Fibroblast of gingiva (primary cell): ENCODE data around the gene CHRNA5.

Experiments used
- DNase-seq: peaks from one replicate; pipeline ENCODE4 v3.0.0-alpha.2; 2011; ENCODE audit warnings: low read depth

CHRNA5 gene

DNA sequence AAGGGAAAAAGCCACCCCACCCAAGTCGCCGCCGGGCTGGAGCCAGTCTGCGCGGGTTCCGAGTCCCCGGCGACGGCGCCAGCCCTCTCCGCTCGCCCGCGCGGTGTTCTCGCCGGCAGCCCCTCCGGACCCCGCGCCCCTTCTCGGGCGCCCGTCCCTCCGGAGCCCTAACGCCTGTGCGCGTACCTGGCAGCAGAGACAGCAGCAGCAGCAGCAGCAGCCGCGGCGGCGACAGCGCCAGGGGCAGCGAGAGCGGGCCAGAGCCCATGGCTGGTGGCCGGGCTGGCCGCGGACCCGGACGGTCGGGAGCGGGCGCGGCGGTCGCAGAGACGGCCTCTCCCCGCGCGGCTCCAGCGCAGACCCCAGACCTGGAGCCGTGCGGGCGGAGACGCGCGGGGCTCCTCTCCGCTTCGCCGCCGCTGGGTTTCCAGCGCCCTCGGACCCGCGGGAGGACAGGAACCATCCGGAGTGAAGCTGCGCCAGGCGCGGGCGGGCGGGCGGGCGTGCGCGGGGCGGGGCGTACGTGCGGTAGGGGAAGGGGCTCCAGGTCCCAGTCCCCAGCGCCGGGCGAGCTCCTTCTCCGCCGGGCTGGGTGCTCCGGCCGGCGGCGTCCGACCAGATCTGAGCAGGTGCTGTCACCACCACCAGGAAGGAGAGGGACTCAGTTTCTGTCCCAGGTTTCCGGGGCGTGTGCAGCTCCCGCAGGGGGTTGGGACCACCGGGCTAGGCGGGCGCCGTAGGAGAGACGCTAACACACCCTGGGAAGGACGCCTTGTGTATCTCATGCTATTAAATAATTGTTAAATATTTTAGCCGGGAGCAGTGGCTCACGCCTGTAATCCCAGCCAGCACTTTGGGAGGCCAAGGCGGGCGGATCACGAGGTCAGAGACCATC is 55.5 kb downstream of the CHRNA5 start, which contains the start of gene CHRNA3:
Gene CHRNA3 (minus strand): TSS at position 470 of the 895 bp plus-strand sequence. CDS start 202 bp downstream, at position 268.
- no peak for DNase-seq

- DNase-seq: no peak
These were observed 56.6 kb downstream of the CHRNA5 start for GRCh38 chr15:78621810-78622402.

- no peak for DNase-seq
These were observed 58.6 kb downstream of the CHRNA5 start for GRCh38 chr15:78623786-78624497.

DNA sequence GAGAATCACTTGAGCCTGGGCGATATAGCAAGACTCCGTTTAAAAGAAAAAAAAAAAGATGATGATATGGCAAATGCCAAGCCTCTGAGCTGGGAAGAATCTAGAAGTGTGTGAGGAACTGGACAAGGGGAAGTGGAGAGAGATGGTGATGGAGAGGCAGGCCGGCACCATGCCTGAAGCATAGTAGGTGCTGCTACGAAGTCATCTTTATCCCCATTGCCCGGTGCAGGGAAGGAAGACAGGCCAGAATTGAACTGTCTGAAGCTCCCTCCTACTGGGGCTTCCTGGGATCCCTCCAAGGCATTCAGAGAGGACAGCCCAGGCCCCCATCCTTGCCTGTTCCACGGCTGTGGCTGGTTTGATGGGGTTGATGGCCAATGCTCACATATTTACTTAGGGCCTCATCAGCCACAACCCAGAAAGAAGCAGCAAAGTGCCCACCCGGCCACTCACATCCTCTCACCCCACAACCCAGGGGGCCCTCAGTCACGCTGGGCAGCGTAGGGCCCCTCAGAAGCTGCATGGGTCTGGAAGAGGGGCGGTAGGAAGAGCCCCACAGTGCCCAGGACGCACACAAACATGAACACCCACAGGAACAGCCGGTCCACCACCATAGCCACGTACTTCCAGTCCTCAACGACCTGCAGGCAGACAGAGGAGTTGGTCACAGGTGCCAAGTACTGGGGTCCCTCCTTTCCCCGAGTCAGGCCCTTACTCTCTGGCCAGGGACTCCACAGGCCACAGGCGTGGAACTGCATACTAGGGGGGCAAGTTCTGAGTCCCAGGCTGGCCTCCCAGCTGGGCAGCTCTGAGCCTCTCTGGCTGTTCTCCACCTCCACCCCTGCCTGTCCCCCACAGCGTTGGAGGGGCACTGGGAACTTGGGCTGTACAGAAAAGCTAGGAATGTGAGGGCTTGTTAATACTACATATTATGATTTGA is 59.6 kb downstream of the CHRNA5 start:
- DNase-seq: no peak

- no peak for DNase-seq
These were observed 60.4 kb downstream of the CHRNA5 start for GRCh38 chr15:78625606-78626280.

- no peak for DNase-seq
These were observed 61.2 kb downstream of the CHRNA5 start for GRCh38 chr15:78626381-78626995.

GRCh38 chr15:78627348-78627747 is 62.0 kb downstream of the CHRNA5 start:
- no peak for DNase-seq

DNA sequence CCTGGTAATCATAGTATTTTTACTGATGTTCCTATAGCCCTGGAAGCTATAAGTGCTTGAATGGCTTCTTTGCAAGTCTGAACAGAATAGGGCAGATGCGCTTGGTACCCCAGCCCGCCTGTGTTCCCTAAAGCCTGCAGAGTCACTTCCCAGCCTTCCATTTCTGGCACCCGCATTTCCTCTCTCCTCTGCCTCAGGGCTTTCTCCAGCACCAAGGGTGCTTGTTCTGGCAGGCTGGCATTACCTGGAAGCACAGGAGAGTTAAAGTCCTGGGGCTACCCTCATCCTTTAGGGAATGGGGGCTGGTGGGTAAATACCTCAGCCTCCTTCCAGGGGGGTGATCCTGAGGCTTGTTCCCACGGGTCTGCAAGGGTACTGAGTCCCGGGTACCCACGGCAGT is 62.9 kb downstream of the CHRNA5 start:
- no peak for DNase-seq

GRCh38 chr15:78629031-78629715 is 63.9 kb downstream of the CHRNA5 start:
- no peak for DNase-seq

GRCh38 chr15:78629716-78630065 is 64.4 kb downstream of the CHRNA5 start:
- DNase-seq: no peak

GRCh38 chr15:78630886-78631633 is 65.7 kb downstream of the CHRNA5 start:
- no peak for DNase-seq

DNA sequence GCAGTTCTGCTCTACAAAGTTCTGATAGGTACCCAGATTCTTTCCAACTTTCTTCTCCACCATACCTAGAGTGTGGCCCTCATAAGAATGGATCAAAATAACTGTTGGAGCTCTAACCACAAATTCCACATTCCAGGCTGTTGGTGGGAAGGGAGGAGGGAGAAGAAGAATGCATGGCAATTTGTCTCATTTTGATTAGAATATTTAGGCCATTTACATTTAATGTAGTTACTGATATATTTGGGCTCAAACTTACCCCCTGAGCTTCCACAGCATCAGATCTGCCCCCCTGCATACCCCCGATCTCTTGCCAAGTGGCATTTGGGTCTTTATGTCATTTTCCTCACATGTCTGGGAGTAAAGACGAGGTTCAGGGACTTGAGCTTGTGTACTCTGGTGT is 68.0 kb downstream of the CHRNA5 start:
- DNase-seq: no peak

DNA sequence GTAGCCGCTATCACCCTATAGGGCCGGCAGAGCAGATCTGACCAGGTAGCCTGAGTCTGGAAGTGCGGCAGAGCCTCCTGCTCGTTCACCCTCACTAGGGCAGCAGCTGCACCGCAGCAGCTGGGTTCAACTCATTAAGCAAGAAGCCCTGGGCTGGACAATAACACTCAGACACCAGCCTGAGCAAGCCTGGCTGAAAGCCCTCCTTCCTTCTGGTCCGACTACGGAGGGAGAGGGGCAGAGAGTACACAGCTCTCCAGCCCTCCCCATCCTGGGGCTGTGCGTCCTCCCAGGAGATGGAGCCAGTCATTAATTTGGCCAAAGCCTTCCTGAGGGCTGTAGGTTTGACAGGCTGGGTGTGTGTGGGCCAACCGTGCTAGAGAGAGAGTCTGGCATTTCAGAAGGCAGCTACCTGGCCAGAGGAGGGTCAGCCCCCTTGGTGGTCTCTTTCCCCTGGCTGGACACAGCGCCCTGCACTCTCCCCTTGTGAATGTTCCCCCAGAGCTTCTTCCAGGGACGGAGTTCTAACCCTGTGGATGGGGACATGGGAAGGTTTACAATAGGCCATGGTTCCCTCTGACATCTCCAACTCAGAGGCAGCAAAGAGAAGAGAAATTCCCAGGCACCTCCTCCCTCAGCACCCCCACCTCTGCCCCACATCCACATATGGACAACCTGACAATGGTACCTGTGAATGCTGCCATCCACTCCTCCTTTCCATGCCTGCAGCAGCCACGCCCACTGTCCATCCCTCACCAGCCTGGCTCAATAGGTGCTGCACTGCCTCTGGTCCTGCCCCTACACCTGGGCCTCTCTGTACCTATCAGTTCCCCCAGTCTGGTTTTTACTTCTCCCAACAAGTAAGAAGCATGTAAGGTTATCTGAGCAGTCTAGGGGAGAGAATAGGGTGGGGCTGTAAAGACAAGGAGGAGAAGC is 69.2 kb downstream of the CHRNA5 start:
- no peak for DNase-seq

DNA sequence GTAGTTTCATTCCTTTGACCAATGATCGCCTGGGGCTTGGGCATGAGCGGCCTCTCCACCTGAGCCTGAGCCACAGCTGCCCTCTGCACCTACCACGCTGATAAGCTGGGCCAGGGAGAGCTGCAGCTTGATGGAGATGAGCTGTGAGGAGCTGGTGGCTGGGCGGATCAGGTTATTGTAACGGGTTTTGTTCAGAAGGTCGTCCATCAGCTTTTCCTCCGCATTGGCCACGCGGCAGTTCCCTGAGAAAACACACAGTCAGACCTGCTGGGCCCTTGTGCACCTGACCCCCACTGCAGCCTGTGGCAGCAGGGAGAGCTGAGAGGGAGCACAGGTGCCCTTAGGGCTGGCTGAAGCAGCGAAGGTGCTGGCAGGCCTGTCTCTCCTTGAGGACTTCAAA is 70.0 kb downstream of the CHRNA5 start:
- DNase-seq: no peak

- DNase-seq: no peak
These were observed 71.1 kb downstream of the CHRNA5 start for GRCh38 chr15:78636378-78636859.

- no peak for DNase-seq
These were observed 72.6 kb downstream of the CHRNA5 start for GRCh38 chr15:78637776-78638435.

- DNase-seq: no peak
These were observed 73.5 kb downstream of the CHRNA5 start for GRCh38 chr15:78638658-78639314.
